GM19463 (cell line): ENCODE results near the gene OPRM1.
A peak's percentile ranks its signal among the peaks of the same experiment; 100 is the strongest.

Source experiments
- ATAC-seq: cut with Tn5 transposase; IDR thresholded peaks from one replicate; pipeline ENCODE4 v1.9.1; 2021; ENCODE audit warnings: mild to moderate bottlenecking, moderate library complexity; ENCODE audit not compliant: unreplicated experiment

The OPRM1 gene

GRCh38 chr6:154268486-154268885 is 229.4 kb downstream of the OPRM1 start:
- peak; percentile 4 for ATAC-seq

DNA sequence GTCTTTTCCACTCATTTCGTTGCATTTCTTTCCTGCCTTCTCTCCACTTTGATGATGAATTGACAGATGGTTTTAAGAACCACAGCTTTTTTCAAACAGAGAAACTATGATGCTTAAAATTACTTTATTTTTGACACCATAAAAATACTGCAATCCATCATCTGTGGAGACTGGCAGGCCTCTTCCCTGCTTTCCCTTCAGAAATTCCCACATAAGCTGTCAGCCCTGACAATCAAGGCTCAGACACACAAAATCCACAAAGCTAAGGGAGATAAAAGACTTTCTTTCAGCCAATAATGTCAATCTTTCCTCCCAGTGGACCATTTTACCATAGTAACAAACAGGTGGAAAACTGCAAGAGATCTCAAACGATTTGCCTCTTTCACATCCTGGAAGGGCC is 235.1 kb downstream of the OPRM1 start:
- ATAC-seq, result no peak

- peak; percentile 51 for ATAC-seq
Measured at GRCh38 chr6:154276810-154277628, 238.0 kb downstream of the OPRM1 start.

DNA sequence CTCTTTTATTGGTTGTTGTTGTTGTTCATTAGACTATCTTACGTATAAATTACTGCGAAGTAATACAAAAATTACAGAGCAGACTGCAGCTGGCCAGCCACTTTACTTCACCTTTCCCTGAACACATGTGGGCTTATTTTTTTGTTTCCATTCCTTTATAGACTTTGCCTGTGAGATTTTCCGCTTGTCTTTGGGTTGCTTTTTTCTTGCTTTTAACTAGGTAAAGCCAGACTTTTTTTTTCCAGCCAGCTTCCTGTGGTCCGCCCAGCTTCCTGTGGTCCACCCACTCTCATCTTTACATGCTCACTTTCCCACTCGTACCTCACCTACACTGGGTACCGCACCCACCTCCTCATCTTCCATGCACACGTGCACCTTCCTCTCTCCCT is 238.6 kb downstream of the OPRM1 start:
- ATAC-seq, result no peak

DNA sequence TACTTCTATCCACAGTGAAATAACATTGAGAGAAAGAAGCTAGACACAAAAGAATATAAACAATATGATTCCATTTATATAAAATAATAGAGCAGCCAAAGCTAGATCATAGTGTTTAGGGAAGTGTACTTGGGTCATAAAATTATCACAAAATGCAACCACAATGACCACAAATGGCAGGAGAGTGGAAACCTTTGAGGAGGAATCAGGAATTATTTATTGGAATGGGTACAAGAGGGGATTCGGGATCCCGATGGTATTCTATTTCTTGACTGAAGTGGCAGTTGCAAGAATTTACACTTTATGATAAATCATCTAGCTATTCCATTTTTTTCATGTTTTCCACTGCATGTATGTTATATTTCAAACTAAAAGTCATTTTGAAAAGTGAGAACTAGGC is 241.5 kb downstream of the OPRM1 start:
- ATAC-seq, result no peak

DNA sequence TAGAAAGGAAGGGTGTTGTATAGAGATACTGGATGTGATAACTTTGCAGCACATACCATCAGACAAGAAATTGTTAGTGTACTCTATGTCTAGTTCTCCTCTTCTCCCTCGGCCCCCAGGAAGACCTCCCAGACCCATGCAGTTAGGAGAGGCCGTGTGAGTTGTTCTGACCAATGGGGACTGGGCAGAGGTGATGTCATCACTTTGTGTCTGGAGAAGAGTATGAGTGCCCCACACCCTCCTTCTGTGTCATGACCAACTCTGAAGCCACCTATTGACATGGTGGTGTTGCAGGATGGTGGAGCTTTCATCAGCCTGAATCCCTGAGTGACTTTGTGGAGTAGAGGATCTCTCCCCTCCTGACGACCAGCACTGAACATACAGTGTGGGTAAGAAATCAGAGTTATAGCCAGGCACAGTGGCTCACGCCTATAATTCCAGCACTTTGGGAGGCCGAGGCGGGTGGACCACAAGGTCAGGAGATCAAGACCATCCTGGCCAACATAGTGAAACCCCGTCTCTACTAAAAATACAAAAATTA is 245.3 kb downstream of the OPRM1 start:
- ATAC-seq, result no peak

GRCh38 chr6:154285826-154286225 is 246.8 kb downstream of the OPRM1 start:
- ATAC-seq, result no peak

DNA sequence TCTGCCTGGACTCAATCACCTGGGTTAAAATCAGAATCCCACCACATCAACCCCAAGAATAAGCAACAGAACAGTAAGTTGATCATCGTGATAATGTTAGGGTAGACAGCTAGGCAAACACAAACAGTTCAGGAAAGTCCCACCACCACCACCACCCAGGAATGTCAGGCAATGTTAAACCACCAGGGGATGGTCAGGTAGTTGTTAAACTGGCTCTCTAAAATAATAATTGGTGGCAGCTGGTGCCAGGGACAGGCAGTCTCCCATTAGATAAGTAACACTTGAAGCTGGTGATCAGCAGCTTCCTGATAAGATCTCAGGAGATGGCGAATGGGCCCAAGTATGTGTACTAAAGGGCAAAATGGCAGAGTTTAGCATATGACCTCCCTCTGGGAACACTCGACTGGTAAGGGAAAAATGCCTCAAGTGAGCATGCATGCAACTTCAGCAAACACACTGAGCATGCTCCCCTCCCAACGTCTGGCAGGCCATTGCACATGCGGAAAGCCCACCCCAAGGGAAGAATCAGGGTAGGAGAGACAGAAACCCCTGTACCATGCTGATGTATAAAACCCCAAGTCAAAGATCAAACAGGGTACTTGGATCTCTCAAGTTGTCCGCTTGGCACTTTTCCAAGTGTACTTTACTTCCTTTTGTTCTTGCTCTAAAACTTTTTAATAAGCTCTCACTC is 250.9 kb downstream of the OPRM1 start:
- ATAC-seq, result peak; percentile 71

GRCh38 chr6:154292066-154292465 is 253.0 kb downstream of the OPRM1 start:
- ATAC-seq, result no peak

- ATAC-seq, result no peak
Measured at GRCh38 chr6:154292855-154293519, 253.9 kb downstream of the OPRM1 start.

DNA sequence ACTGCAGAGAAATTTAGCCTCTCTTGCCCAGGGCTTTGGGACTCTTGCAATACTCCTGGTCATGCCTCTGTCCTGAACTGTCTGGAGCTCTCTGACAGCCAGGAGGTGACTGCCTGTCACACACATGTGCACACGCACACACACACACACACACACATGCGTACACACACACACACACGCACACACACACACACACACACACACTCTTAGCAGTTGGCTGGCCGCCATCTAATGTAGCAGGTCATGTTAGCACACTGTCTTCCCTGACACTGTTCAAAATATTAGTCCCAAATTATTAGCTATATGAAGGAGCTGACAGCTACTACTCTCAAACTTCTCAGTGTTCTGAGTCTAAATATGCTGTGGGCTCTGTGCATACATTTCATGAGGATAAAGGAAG is 256.7 kb downstream of the OPRM1 start:
- no peak for ATAC-seq
